HepG2 (cell line): ENCODE measurements around the gene RREB1. TPM values are rescaled to one million over a fixed set of nuclear protein-coding genes. Genes with fewer than 3 reads are reported as not detected.

Source experiments
- ATAC-seq: fragments of 200-7000 bp; cut with Tn5 transposase; 3 replicates; pipeline ENCODE4 v1.9.1; 2020; ENCODE audit warnings: mild to moderate bottlenecking, moderate library complexity
- BruUV-seq: library from RNA; stranded (reverse); fragments of 400-500 nt; replicated peaks from 2 replicates; lab custom pipeline; 2021; lab: Mats Ljungman, UMichigan
- CTCF ChIA-PET: fragments of 300-600 bp; formaldehyde crosslinking; extraction: SDS; loops from one replicate; lab custom pipeline; 2021; ENCODE audit warnings: low total read pairs, inconsistent platforms, low intra/inter-chr PET ratio; lab: Yijun Ruan, JAX
- POLR2A ChIA-PET: fragments of 350-600 bp; sonication (Branson Sonifier 250); formaldehyde crosslinking; loops from one replicate; lab custom pipeline; 2020; ENCODE audit warnings: antibody characterized with exemption, inconsistent platforms; lab: Yijun Ruan, JAX
- DNase-seq: peaks from one replicate; pipeline ENCODE4 v3.0.0-alpha.2; 2015; ENCODE audit warnings: low spot score
- FAIRE-seq: peaks from 3 replicates; lab custom pipeline; 2011; peaks lifted over from hg19 to GRCh38; lab: Jason Lieb, UNC
- H2AFZ ChIP-seq: one replicate; pipeline ENCODE4 v1.6.1; 2011; ENCODE audit warnings: low read length, inconsistent platforms
- H3K27ac ChIP-seq: fragments of 300-600 bp; 3 replicates; pipeline ENCODE4 v1.8.0; 2011; ENCODE audit warnings: mixed run types, mild to moderate bottlenecking, mixed read lengths, low read length, inconsistent platforms; ENCODE audit not compliant: insufficient read depth; ENCODE audit errors: extremely low read length
- H3K27me3 ChIP-seq, 2 experiments: fragments of 200-600 bp in 1 of 2; 2 replicates in 1 of 2; 3 replicates in 1 of 2; pipeline versions ENCODE4 v1.6.0 to v1.8.0; 2011; ENCODE audit warnings: low read length in 2 of 2, mild to moderate bottlenecking in 2 of 2, moderate library complexity in 2 of 2, inconsistent platforms in 1 of 2; ENCODE audit not compliant: insufficient read depth in 2 of 2, control insufficient read depth in 1 of 2
- H3K36me3 ChIP-seq, 2 experiments: fragments of 200-600 bp in 1 of 2; replicated peaks in 1 of 2; 2 replicates in 1 of 2; 3 replicates in 1 of 2; pipeline versions ENCODE4 v1.5.1 to v1.8.0; 2011; ENCODE audit warnings: low read length in 2 of 2, inconsistent platforms in 1 of 2; ENCODE audit not compliant: insufficient read depth in 2 of 2, control insufficient read depth in 1 of 2
- H3K4me1 ChIP-seq: 2 replicates; pipeline ENCODE4 v1.5.1; 2012; ENCODE audit warnings: low read length, inconsistent platforms; ENCODE audit not compliant: insufficient read depth
- H3K4me2 ChIP-seq: 2 replicates; pipeline ENCODE4 v1.6.0; 2011; ENCODE audit warnings: low read depth, low read length, inconsistent platforms
- H3K4me3 ChIP-seq, 3 experiments: fragments of 200-600 bp in 1 of 3; sonication (generic), shearing (Covaris generic) in 1 of 3; replicated peaks in 1 of 3; 2 replicates each; pipeline ENCODE4 v1.5.1; 2011 to 2016; ENCODE audit warnings: low read length in 3 of 3, inconsistent platforms in 2 of 3, low read depth in 2 of 3, mild to moderate bottlenecking in 2 of 3, control low read depth in 1 of 3, mixed read lengths in 1 of 3; ENCODE audit not compliant: insufficient read depth in 1 of 3
- H3K79me2 ChIP-seq: one replicate; pipeline ENCODE4 v1.6.1; 2011; ENCODE audit warnings: low read length, inconsistent platforms; ENCODE audit not compliant: insufficient read depth
- H3K9ac ChIP-seq: 2 replicates; pipeline ENCODE4 v1.6.0; 2011; ENCODE audit warnings: mild to moderate bottlenecking, low read depth, low read length, inconsistent platforms; ENCODE audit not compliant: insufficient read depth
- H3K9me3 ChIP-seq: 2 replicates; pipeline ENCODE4 v1.5.1; 2012; ENCODE audit warnings: mild to moderate bottlenecking, low read length
- H4K20me1 ChIP-seq: 2 replicates; pipeline ENCODE4 v1.6.0; 2011; ENCODE audit warnings: inconsistent platforms, mild to moderate bottlenecking, low read length, moderate library complexity; ENCODE audit not compliant: insufficient read depth
- EEA1 ChIP-seq: sonication (generic); formaldehyde crosslinking; IDR thresholded peaks from 2 replicates; pipeline ENCODE4 v1.5.1; 2020; ENCODE audit warnings: mild to moderate bottlenecking, missing genetic modification reagents, borderline replicate concordance
- HHEX ChIP-seq: IDR thresholded peaks from 2 replicates; pipeline ENCODE4 v1.6.1; 2016; ENCODE audit warnings: control low read depth
- KDM3A ChIP-seq: IDR thresholded peaks from 2 replicates; pipeline ENCODE4 v1.6.1; 2018; ENCODE audit warnings: low read depth, missing compliant biosample characterization
- MZF1 ChIP-seq: sonication (generic); formaldehyde crosslinking; IDR thresholded peaks from 2 replicates; pipeline ENCODE4 v1.8.1; 2023; ENCODE audit warnings: mild to moderate bottlenecking, missing genetic modification reagents, borderline replicate concordance
- SRSF9 ChIP-seq: fragments of 200-400 bp; formaldehyde crosslinking; IDR thresholded peaks from 2 replicates; pipeline ENCODE4 v1.6.1; 2018; ENCODE audit warnings: borderline replicate concordance, mild to moderate bottlenecking, low read depth, low read length; ENCODE audit not compliant: insufficient read depth, poor library complexity, severe bottlenecking
- STAG1 ChIP-seq: sonication (generic); formaldehyde crosslinking; IDR thresholded peaks from 2 replicates; pipeline ENCODE4 v1.4.0; 2020; ENCODE audit warnings: missing genetic modification reagents
- XBP1 ChIP-seq: sonication (generic); formaldehyde crosslinking; IDR thresholded peaks from 2 replicates; pipeline ENCODE4 v1.5.0; 2020; ENCODE audit warnings: missing genetic modification reagents
- ZNF263 ChIP-seq: sonication (generic); formaldehyde crosslinking; IDR thresholded peaks from 2 replicates; pipeline ENCODE4 v1.4.0; 2020; ENCODE audit warnings: missing genetic modification reagents
- ZNF331 ChIP-seq: sonication (generic); formaldehyde crosslinking; IDR thresholded peaks from 2 replicates; pipeline ENCODE4 v1.4.0; 2020; ENCODE audit warnings: missing genetic modification reagents
- ZNF431 ChIP-seq: sonication (generic); formaldehyde crosslinking; IDR thresholded peaks from 2 replicates; pipeline ENCODE4 v1.9.0; 2022; ENCODE audit warnings: missing genetic modification reagents, low read depth, mild to moderate bottlenecking, borderline replicate concordance
- ZSCAN22 ChIP-seq: sonication (generic); formaldehyde crosslinking; IDR thresholded peaks from 2 replicates; pipeline ENCODE4 v1.4.0; 2020; ENCODE audit warnings: mild to moderate bottlenecking, missing genetic modification reagents
- WGBS: methylation state at CpG from one replicate; pipeline ENCODE4 v1.1.6; 2017; ENCODE audit warnings: low lambda C conversion rate; 5-methylcytosine and 5-hydroxymethylcytosine counted together
- in situ Hi-C: cut with HindIII; loops from 2 replicates; pipeline ENCODE4 v1.10.0; 2017; ENCODE audit warnings: low pct_unique_long_range_greater_than_20kb; ENCODE audit not compliant: extremely low pct_ligation_motif_present
- intact Hi-C: fragments of 100-400 bp; cut with micrococcal nuclease; formaldehyde crosslinking; loops from one replicate; pipeline ENCODE4 v1.10.0; 2022; ENCODE audit not compliant: unreplicated experiment
- polyA plus RNA-seq, 8 experiments: library from polyadenylated mRNA; depleted of rRNA in 3 of 8; stranded (reverse) in 7 of 8; unstranded in 1 of 8; fragments of >200 nt; fragmentation: Illumina TruSeq in 4 of 8; extraction: Trizol in 4 of 8; gene quantifications; 2 replicates each; pipeline versions ENCODE4 v1.2.1 to v1.2.3, GENCODE V29; 2011 to 2016; ENCODE audit warnings: low read depth in 4 of 8, missing spikeins in 1 of 8, mixed read lengths in 1 of 8; ENCODE audit not compliant: insufficient read depth in 1 of 8
- total RNA-seq, 5 experiments: library from RNA; depleted of rRNA; stranded (reverse); fragments of >200 nt; fragmentation: Illumina TruSeq; extraction: Trizol; gene quantifications; 2 replicates each; pipeline ENCODE4 v1.2.3, GENCODE V29; 2016; ENCODE audit warnings: low read depth in 1 of 5
- TF ChIP-seq, protein P1 (sequence below): sonication (generic); formaldehyde crosslinking; IDR thresholded peaks from 2 replicates; pipeline ENCODE4 v1.4.0; 2020; ENCODE audit warnings: missing genetic modification reagents, borderline replicate concordance

Gene RREB1
- total and polyA plus RNA-seq, 2 of the 13 experiments (the other 11 are each of a cell fraction or from before 2014, with no cell fraction given) = 6.1 to 23.2 TPM

DNA sequence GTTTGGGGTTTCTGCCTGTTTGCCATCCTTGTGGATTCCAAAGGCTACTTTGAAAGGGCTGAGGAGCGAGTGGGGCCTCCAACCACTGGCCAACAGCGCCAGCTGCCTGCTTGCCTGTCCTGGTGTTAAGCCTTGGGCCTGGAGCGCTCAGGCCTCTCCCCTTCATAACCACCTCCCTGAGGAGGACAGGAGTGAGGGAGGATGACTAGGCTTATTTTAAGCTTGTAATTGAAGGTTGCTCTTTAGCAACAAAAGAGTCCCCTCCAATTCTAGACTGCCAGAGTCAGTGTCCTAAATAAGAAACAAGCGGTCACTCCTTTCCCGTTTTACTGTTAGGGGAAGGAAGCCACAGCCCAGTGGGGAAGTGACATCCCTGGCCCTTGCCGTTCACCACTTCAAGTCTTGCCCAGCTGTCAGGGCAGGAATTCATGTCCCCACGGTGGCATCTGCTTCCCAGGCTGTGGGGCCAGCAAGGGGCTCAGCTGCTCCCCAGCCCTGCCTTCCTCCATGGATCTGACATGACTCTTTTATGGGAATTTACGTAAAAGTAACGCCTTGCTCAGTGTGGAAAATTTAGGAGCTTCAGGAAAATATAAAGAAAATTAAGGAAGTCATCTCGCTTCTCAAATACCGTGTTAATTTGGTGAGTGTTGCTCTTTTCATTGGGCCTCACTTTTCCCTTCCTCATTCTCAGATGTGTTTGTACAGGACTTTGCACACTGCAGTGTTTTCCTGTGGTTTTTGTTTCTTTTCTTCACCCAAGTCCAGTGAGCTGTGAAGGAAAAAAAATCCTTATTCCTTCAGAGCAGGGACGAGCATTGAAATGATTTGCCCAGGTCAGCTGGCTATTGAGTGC, 147.4 kb downstream of the RREB1 start (continued):
- TF ChIP-seq STAG1 (CRISPR knock-in tag) = peak; percentile 46

DNA sequence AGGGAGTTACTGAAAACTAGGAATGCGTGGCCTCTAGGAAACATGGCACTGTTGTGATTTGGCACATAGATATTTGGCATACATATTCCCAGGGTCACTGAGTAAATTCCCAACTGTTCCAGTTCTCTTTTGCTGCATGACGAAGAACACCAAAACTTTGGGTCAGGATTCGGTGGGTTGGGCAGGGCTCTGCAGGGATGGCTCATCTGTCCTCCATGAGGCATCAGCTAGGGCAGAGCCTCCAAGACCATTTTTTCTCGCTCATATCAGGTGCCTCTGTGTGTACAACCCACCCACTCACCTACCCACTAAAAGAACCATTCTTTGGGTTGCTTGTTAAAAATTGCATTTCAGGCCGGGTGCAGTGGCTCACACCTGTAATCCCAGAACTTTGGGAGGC, 148.2 kb downstream of the RREB1 start:
- no TSS peak for BruUV-seq
- DNase-seq (no peak), FAIRE-seq (no peak), ATAC-seq (no peak)
- Histone ChIP-seq H3K4me3 (no peak overlapping the region), H2AFZ (no peak overlapping the region), H3K27ac (no peak overlapping the region), H3K4me1 (peaks cover 45% of the 10 kb centered on the region), H3K36me3 (peaks cover 4 to 9% of the 10 kb centered on the region in 2 experiments; a peak in 4 of 5 replicates), H3K9me3 (peaks cover 15% of the 10 kb centered on the region), H3K9ac (no peak overlapping the region), H3K27me3 (no peaks in the 10 kb centered on the region; a peak in 1 of 5 replicates), H4K20me1 (no peaks in the 10 kb centered on the region), H3K4me2 (no peak overlapping the region), H3K79me2 (no peaks in the 10 kb centered on the region)
- CTCF ChIA-PET = no interaction called here
- POLR2A ChIA-PET = no interaction called here
- intact Hi-C loops (no loop called here), in situ Hi-C loops (no loop called here)
- TF ChIP-seq EEA1 = no peak
- peak; percentile 100 for TF ChIP-seq ZNF331 (CRISPR knock-in tag)
- TF ChIP-seq SRSF9 = no peak
- WGBS = 90% methylated on average over 5 of the region's 5 CpGs

DNA sequence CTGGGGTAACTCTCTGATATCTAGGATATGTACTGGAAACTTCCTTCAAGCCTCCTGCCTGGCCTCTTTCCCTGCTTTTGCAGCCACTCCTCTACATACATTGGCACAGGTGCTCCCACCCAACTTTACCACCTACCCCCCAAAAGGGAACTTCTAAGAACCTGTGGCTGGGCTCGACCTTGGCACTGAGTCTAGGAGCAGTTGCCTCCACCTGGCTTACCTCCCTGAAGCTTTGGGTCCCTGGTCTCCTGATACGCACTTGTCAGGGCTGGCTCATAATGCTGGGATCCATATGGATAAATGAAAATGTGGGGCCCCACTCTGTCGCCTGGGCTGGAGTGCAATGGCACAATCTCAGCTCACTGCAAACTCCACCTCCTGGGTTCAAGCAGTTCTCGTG, 149.0 kb downstream of the RREB1 start:
- Histone ChIP-seq H4K20me1 (no peaks in the 10 kb centered on the region), H3K27ac (no peak overlapping the region), H3K4me1 (peaks cover 48% of the 10 kb centered on the region), H3K79me2 (no peaks in the 10 kb centered on the region), H3K9me3 (peaks cover 15% of the 10 kb centered on the region), H2AFZ (no peak overlapping the region), H3K4me3 (no peak overlapping the region), H3K36me3 (peaks cover 2 to 4% of the 10 kb centered on the region in 2 experiments; a peak in 4 of 5 replicates), H3K9ac (no peak overlapping the region), H3K27me3 (no peaks in the 10 kb centered on the region; a peak in 1 of 5 replicates), H3K4me2 (no peak overlapping the region)
- intact Hi-C loops (no loop called here), in situ Hi-C loops (no loop called here)
- WGBS = 69% methylated on average over 4 of the region's 4 CpGs
- ATAC-seq (no peak), FAIRE-seq (no peak), DNase-seq (no peak)
- POLR2A ChIA-PET = no interaction called here
- CTCF ChIA-PET = no interaction called here
- no TSS peak for BruUV-seq
- no peak for TF ChIP-seq MZF1
- no peak for TF ChIP-seq KDM3A
- TF ChIP-seq, protein P1, sequence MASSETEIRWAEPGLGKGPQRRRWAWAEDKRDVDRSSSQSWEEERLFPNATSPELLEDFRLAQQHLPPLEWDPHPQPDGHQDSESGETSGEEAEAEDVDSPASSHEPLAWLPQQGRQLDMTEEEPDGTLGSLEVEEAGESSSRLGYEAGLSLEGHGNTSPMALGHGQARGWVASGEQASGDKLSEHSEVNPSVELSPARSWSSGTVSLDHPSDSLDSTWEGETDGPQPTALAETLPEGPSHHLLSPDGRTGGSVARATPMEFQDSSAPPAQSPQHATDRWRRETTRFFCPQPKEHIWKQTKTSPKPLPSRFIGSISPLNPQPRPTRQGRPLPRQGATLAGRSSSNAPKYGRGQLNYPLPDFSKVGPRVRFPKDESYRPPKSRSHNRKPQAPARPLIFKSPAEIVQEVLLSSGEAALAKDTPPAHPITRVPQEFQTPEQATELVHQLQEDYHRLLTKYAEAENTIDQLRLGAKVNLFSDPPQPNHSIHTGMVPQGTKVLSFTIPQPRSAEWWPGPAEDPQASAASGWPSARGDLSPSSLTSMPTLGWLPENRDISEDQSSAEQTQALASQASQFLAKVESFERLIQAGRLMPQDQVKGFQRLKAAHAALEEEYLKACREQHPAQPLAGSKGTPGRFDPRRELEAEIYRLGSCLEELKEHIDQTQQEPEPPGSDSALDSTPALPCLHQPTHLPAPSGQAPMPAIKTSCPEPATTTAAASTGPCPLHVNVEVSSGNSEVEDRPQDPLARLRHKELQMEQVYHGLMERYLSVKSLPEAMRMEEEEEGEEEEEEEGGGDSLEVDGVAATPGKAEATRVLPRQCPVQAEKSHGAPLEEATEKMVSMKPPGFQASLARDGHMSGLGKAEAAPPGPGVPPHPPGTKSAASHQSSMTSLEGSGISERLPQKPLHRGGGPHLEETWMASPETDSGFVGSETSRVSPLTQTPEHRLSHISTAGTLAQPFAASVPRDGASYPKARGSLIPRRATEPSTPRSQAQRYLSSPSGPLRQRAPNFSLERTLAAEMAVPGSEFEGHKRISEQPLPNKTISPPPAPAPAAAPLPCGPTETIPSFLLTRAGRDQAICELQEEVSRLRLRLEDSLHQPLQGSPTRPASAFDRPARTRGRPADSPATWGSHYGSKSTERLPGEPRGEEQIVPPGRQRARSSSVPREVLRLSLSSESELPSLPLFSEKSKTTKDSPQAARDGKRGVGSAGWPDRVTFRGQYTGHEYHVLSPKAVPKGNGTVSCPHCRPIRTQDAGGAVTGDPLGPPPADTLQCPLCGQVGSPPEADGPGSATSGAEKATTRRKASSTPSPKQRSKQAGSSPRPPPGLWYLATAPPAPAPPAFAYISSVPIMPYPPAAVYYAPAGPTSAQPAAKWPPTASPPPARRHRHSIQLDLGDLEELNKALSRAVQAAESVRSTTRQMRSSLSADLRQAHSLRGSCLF = no peak
- TF ChIP-seq XBP1 (CRISPR knock-in tag) = no peak
- no peak for TF ChIP-seq ZNF263 (CRISPR knock-in tag)
- no peak for TF ChIP-seq HHEX (CRISPR knock-in tag)
- TF ChIP-seq ZNF431 = no peak
- no peak for TF ChIP-seq ZSCAN22 (CRISPR knock-in tag)
